Measurements from ENCODE around the gene VPS45.

DNA sequence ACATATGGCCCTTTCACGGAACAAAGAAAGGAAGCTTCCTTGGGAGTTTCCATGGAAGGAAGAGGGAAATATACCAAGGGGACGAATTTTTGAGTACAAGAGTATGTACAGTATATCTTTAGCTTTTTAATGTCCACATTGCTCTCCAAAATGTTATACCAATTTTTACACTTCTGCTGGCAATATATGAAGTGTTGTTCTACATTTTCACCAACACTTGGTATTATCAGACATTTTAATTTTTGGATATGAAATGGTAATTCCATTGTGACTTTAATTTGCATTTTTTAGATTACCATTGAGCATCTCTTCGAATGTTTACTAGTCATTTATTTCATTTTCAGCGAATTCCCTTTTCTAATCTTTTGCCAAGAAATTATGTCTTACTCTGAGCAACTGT lies 5.5 kb upstream of the VPS45 start:
- TF ChIP-seq POLR2A (IDR thresholded peaks at IDR 0.05; ENCODE audit: low read length) = no peak
- TF ChIP-seq GATA1 (IDR thresholded peaks at IDR 0.05; ENCODE audit: low read depth, low read length) = no peak

All from erythroblast (primary cell).